K562 (cell line): ENCODE data around the gene NAV2. TPM values are rescaled to one million over a fixed set of nuclear protein-coding genes. Genes with fewer than 3 reads are reported as not detected.

Experiments
- ATAC-seq: fragments of 200-7000 bp; cut with Tn5 transposase; 3 replicates; pipeline ENCODE4 v1.9.1; 2020; ENCODE audit warnings: moderate library complexity
- BruUV-seq: library from RNA; stranded (reverse); fragments of 400-500 nt; replicated peaks from 2 replicates; lab custom pipeline; 2021; lab: Mats Ljungman, UMichigan
- CTCF ChIA-PET: fragments of 300-600 bp; formaldehyde crosslinking; extraction: SDS; loops from one replicate; lab custom pipeline; 2021; ENCODE audit warnings: low intra/inter-chr PET ratio; lab: Yijun Ruan, JAX
- POLR2A ChIA-PET: fragments of 300-600, 350-650 bp; sonication (Branson Sonifier 250); formaldehyde crosslinking; extraction: SDS; loops from one replicate; lab custom pipeline; 2021; ENCODE audit warnings: antibody characterized with exemption, inconsistent platforms; lab: Yijun Ruan, JAX
- DNase-seq, 4 experiments: peaks; one replicate each; pipeline versions ENCODE4 v3.0.0 to v3.0.0-alpha.2; 2011 to 2018; ENCODE audit warnings: low spot score in 3 of 4, mixed read lengths in 3 of 4; ENCODE audit errors: extremely low read depth in 1 of 4
- FAIRE-seq: peaks from 2 replicates; lab custom pipeline; 2011; peaks lifted over from hg19 to GRCh38; lab: Jason Lieb, UNC
- H2AFZ ChIP-seq: 2 replicates; pipeline ENCODE4 v1.6.0; 2011; ENCODE audit warnings: low read depth, low read length, control low read depth, inconsistent platforms
- H3K27ac ChIP-seq: fragments of 200-600 bp; 3 replicates; pipeline ENCODE4 v1.8.0; 2011; ENCODE audit warnings: low read depth, mild to moderate bottlenecking, control low read depth, inconsistent platforms, low read length, moderate library complexity, mixed read lengths; ENCODE audit errors: extremely low read depth
- H3K27me3 ChIP-seq, 2 experiments: fragments of 300-600 bp in 1 of 2; 2 replicates in 1 of 2; 3 replicates in 1 of 2; pipeline versions ENCODE4 v1.6.0 to v1.8.0; 2011; ENCODE audit warnings: inconsistent platforms in 2 of 2, low read length in 2 of 2, mild to moderate bottlenecking in 1 of 2, mixed read lengths in 1 of 2, moderate library complexity in 1 of 2; ENCODE audit not compliant: control insufficient read depth in 2 of 2, insufficient read depth in 2 of 2
- H3K36me3 ChIP-seq: fragments of 300-600 bp; 3 replicates; pipeline ENCODE4 v1.8.0; 2011; ENCODE audit warnings: mild to moderate bottlenecking, low read length, inconsistent platforms; ENCODE audit not compliant: control insufficient read depth, insufficient read depth
- H3K4me1 ChIP-seq, 2 experiments: fragments of 200-600 bp in 1 of 2; replicated peaks in 1 of 2; 2 replicates in 1 of 2; 3 replicates in 1 of 2; pipeline versions ENCODE4 v1.5.1 to v1.8.0; 2011; ENCODE audit warnings: inconsistent platforms in 2 of 2, low read length in 2 of 2, mild to moderate bottlenecking in 1 of 2, mixed read lengths in 1 of 2, moderate library complexity in 1 of 2; ENCODE audit not compliant: control insufficient read depth in 2 of 2, insufficient read depth in 2 of 2
- H3K4me2 ChIP-seq: 2 replicates; pipeline ENCODE4 v1.6.1; 2011; ENCODE audit warnings: low read length, control low read depth, inconsistent platforms, mixed read lengths; ENCODE audit not compliant: insufficient read depth
- H3K4me3 ChIP-seq: fragments of 200-600 bp; sonication (generic), shearing (Covaris generic); 2 replicates; pipeline ENCODE4 v1.5.1; 2016; ENCODE audit warnings: control low read depth, inconsistent platforms
- H3K79me2 ChIP-seq: fragments of 200-600 bp; 3 replicates; pipeline ENCODE4 v1.8.0; 2011; ENCODE audit warnings: low read length, inconsistent platforms; ENCODE audit not compliant: control insufficient read depth, insufficient read depth
- H3K9ac ChIP-seq, 2 experiments: 2 replicates each; pipeline versions ENCODE4 v1.6.0 to v1.6.1; 2011; ENCODE audit warnings: low read depth in 2 of 2, low read length in 2 of 2, control low read depth in 1 of 2, inconsistent platforms in 1 of 2, mild to moderate bottlenecking in 1 of 2, mixed read lengths in 1 of 2; ENCODE audit not compliant: insufficient read depth in 1 of 2
- H3K9me1 ChIP-seq: one replicate; pipeline ENCODE4 v1.6.0; 2011; ENCODE audit warnings: inconsistent platforms, mild to moderate bottlenecking, low read length, moderate library complexity; ENCODE audit not compliant: control insufficient read depth, insufficient read depth
- H3K9me3 ChIP-seq: replicated peaks from 2 replicates; pipeline ENCODE4 v1.5.1; 2011; ENCODE audit warnings: low read depth, low read length, inconsistent platforms; ENCODE audit not compliant: control insufficient read depth, insufficient read depth
- H4K20me1 ChIP-seq: replicated peaks from 2 replicates; pipeline ENCODE4 v1.6.1; 2011; ENCODE audit warnings: low read length, inconsistent platforms, mixed read lengths; ENCODE audit not compliant: control insufficient read depth, insufficient read depth
- C11orf30 ChIP-seq: fragments of 450-650 bp; IDR thresholded peaks from 2 replicates; pipeline ENCODE4 v1.6.1; 2016; ENCODE audit warnings: low read depth, mild to moderate bottlenecking
- CBX5 ChIP-seq: IDR thresholded peaks from 2 replicates; pipeline ENCODE4 v1.6.1; 2014; ENCODE audit warnings: low read depth, borderline replicate concordance
- CREB1 ChIP-seq, 2 experiments: sonication (generic) in 1 of 2; formaldehyde crosslinking in 1 of 2; IDR thresholded peaks; 2 replicates each; pipeline versions ENCODE4 v1.6.1 to v1.8.0; 2012 to 2022; ENCODE audit warnings: inconsistent platforms in 1 of 2, mild to moderate bottlenecking in 1 of 2, missing genetic modification reagents in 1 of 2, moderate library complexity in 1 of 2
- HNRNPK ChIP-seq: fragments of 200-400 bp; formaldehyde crosslinking; IDR thresholded peaks from one replicate; pipeline ENCODE4 v1.6.1; 2018; ENCODE audit warnings: mild to moderate bottlenecking, low read depth, low read length; ENCODE audit not compliant: poor library complexity, severe bottlenecking
- TARDBP ChIP-seq: fragments of 450-650 bp; IDR thresholded peaks from 2 replicates; pipeline ENCODE4 v1.6.1; 2016
- TEAD2 ChIP-seq: fragments of 450-650 bp; IDR thresholded peaks from 2 replicates; pipeline ENCODE4 v1.6.1; 2016; ENCODE audit warnings: missing genetic modification characterization, control low read depth, missing compliant biosample characterization
- ZNF316 ChIP-seq: fragments of 450-650 bp; IDR thresholded peaks from 2 replicates; pipeline ENCODE4 v1.6.1; 2016
- WGBS: fragments of 100-300 bp; shearing (Covaris generic); methylation state at CpG from one replicate; pipeline ENCODE4 v1.1.6; 2016; ENCODE audit warnings: low coverage, mixed read lengths; ENCODE audit not compliant: insufficient coverage; ENCODE audit errors: missing lambda C conversion rate; 5-methylcytosine and 5-hydroxymethylcytosine counted together
- in situ Hi-C: fragments of 300-500 bp; cut with MboI; formaldehyde crosslinking; loops from 4 replicates; pipeline ENCODE4 v1.15.0; 2018; ENCODE audit warnings: inconsistent platforms, mixed read lengths
- intact Hi-C: fragments of 100-400 bp; cut with micrococcal nuclease; formaldehyde crosslinking; loops from 2 replicates; pipeline ENCODE4 v1.14.2; 2022
- polyA plus RNA-seq, 8 experiments: library from polyadenylated mRNA; depleted of rRNA in 4 of 8; stranded (reverse) in 5 of 8; unstranded in 3 of 8; fragments of >200 nt; fragmentation: Nextera tagmentation in 2 of 8; fragmentation: Illumina TruSeq in 1 of 8; extraction: Ambion mirVana in 2 of 8; extraction: Trizol in 1 of 8; gene quantifications; 2 replicates each; pipeline versions ENCODE4 v1.2.1 to v1.2.3, GENCODE V29; 2011 to 2014; ENCODE audit warnings: inconsistent platforms in 1 of 8, missing spikeins in 1 of 8
- total RNA-seq, 7 experiments: library from RNA; depleted of rRNA in 6 of 7; stranded (reverse); fragments of >200 nt in 6 of 7; fragmentation: Illumina TruSeq in 2 of 7; extraction: Trizol in 2 of 7; gene quantifications; 2 replicates each; pipeline versions ENCODE4 v1.2.1 to v1.2.3, GENCODE V29; 2011 to 2021; ENCODE audit warnings: low replicate concordance in 1 of 7
- TF ChIP-seq, protein P1 (sequence below): fragments of 450-650 bp; IDR thresholded peaks from 2 replicates; pipeline ENCODE4 v1.6.1; 2016; ENCODE audit warnings: antibody characterized with exemption

The NAV2 gene
- total and polyA plus RNA-seq, 9 of the 15 experiments (the other 6 are each of a cell fraction or from before 2014, with no cell fraction given), result 0.03 to 0.35 (median 0.05) TPM

DNA sequence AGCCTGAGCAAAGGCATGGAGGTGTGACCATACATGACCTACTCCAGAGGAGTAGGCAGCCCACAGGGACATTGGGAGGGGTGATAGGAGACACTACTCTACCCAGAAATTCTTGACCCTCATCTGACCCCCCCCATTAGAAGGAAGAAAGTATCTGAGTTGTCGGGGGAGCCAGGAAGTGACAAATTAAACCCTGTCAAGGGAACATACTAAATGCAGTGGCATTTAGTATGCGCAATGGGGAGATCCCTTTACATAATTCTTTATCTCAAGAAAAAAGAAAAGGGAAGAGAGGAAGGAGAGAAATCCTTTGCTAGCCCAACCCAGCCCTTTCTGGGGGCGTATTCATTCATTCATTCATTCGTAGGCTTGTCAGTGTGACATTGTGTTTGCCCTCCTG lies 58.8 kb downstream of the NAV2 start:
- no peak for FAIRE-seq
- H3K79me2 ChIP-seq, result no peaks in the 10 kb centered on the region

More for the DNA sequence above, 58.8 kb downstream of the NAV2 start:
- no TSS peak for BruUV-seq
- no peaks in the 10 kb centered on the region for H3K36me3 ChIP-seq
- H3K27ac ChIP-seq, result no peak overlapping the region
- intact Hi-C loops, result no loop called here
- H3K9ac ChIP-seq, result no peak overlapping the region
- H3K9me3 ChIP-seq, result no peaks in the 10 kb centered on the region
- H3K9me1 ChIP-seq, result no peaks in the 10 kb centered on the region
- no peaks in the 10 kb centered on the region for H4K20me1 ChIP-seq
- H3K4me1 ChIP-seq, result no peaks in the 10 kb centered on the region
- TF ChIP-seq CBX5 (no peak), ZNF316 (no peak), C11orf30 (no peak), TEAD2 (tag) (no peak), CREB1 (IDR thresholded peaks at IDR 0.05) (no peak), CREB1 (CRISPR knock-in tag; IDR thresholded peaks at IDR 0.05) (no peak), HNRNPK (no peak), TARDBP (no peak)
- TF ChIP-seq, protein P1, sequence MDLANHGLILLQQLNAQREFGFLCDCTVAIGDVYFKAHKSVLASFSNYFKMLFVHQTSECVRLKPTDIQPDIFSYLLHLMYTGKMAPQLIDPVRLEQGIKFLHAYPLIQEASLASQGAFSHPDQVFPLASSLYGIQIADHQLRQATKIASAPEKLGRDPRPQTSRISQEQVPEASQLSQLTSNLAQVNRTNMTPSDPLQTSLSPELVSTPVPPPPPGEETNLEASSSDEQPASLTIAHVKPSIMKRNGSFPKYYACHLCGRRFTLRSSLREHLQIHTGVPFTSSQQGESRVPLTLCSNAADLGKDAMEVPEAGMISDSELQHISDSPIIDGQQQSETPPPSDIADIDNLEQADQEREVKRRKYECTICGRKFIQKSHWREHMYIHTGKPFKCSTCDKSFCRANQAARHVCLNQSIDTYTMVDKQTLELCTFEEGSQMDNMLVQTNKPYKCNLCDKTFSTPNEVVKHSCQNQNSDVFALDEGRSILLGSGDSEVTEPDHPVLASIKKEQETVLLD, result no peak
- ChIA-PET POLR2A (no interaction called here), CTCF (no interaction called here)
- WGBS, result 3% methylated on average over 4 of the region's 4 CpGs
- DNase-seq (no peak), ATAC-seq (no peak)
- H3K4me3 ChIP-seq, result no peak overlapping the region
- H3K27me3 ChIP-seq, result peaks cover 0 to 11% of the 10 kb centered on the region in 2 experiments; a peak in 2 of 5 replicates
- in situ Hi-C loops, result loop anchor here (25.0 kb wide), 1 partner anchor 709 kb away; the partner anchor contains the start of gene MRGPRX2
- no peak overlapping the region for H3K4me2 ChIP-seq
- H2AFZ ChIP-seq, result no peak overlapping the region
